Prostate gland (tissue), 2 donors: ENCODE data around the gene TSTD1. TPM values are rescaled to one million over a fixed set of nuclear protein-coding genes. Genes with fewer than 3 reads are reported as not detected.
"Not testable (repeated sequence)": the region's sequence is repeated elsewhere in the genome, so short reads cannot be mapped to it uniquely, and the experiment has no call there.

Experiments used
- DNase-seq: peaks from one replicate; pipeline ENCODE4 v3.0.0-alpha.2; 2019; ENCODE audit warnings: low spot score
- H3K27ac ChIP-seq, 2 donors: fragments of 200-600 bp; sonication (generic); 2 replicates each; pipeline ENCODE4 v1.5.1; 2017 to 2019
- H3K27me3 ChIP-seq: fragments of 200-600 bp; sonication (generic); replicated peaks from 2 replicates; pipeline ENCODE4 v1.5.1; 2019; ENCODE audit not compliant: insufficient read depth
- H3K36me3 ChIP-seq, 2 donors: fragments of 200-600 bp; sonication (generic); 1 replicate in 1 of 2; 2 replicates in 1 of 2; pipeline versions ENCODE4 v1.5.1 to v1.8.1; 2017 to 2019
- H3K4me1 ChIP-seq: fragments of 200-600 bp; sonication (generic); replicated peaks from 2 replicates; pipeline ENCODE4 v1.5.1; 2019
- H3K4me3 ChIP-seq, 2 donors: fragments of 200-600 bp; sonication (generic); 2 replicates each; pipeline ENCODE4 v1.5.1; 2017 to 2019
- H3K9me3 ChIP-seq: fragments of 200-600 bp; sonication (generic); 2 replicates; pipeline ENCODE4 v1.5.1; 2017
- POLR2A ChIP-seq: fragments of 450-650 bp; IDR thresholded peaks from one replicate; pipeline ENCODE4 v1.6.1; 2016; ENCODE audit warnings: antibody characterized with exemption, mild to moderate bottlenecking
- POLR2AphosphoS5 ChIP-seq: sonication (generic); formaldehyde crosslinking; IDR thresholded peaks from one replicate; pipeline ENCODE4 v1.6.1; 2017; ENCODE audit warnings: antibody characterized with exemption
- WGBS: methylation state at CpG from one replicate; pipeline ENCODE4 v1.1.5; 2018; 5-methylcytosine and 5-hydroxymethylcytosine counted together
- intact Hi-C: fragments of 100-400 bp; cut with DNase I; formaldehyde crosslinking; loops from one replicate; pipeline ENCODE4 v1.14.2; 2022
- small RNA-seq, 2 donors: library from RNA; depleted of rRNA; stranded (forward); fragments of <200 nt; gene quantifications; one replicate each; pipeline ENCODE3, GENCODE V24; 2016
- total RNA-seq, 2 donors: library from RNA; depleted of rRNA; stranded (reverse); fragments of >200 nt; gene quantifications; one replicate each; pipeline ENCODE4 v1.1.0, GENCODE V29; 2016
- TF ChIP-seq, protein P1 (sequence below), 4 experiments: fragments of 200-600 bp in 2 of 4; fragments of 450-650 bp in 2 of 4; sonication (generic) in 2 of 4; IDR thresholded peaks; 1 replicate in 3 of 4; 2 replicates in 1 of 4; pipeline ENCODE4 v1.5.1; 2016 to 2019; ENCODE audit warnings: antibody characterized with exemption in 4 of 4, mild to moderate bottlenecking in 2 of 4, moderate library complexity in 2 of 4

TSTD1 gene
- total RNA-seq, 2 donors from 2014 or later: 137 to 648 TPM

GRCh38 chr1:160996178-160996577 lies 42.6 kb downstream of the TSTD1 start:
- Histone ChIP-seq H3K27ac (no peak overlapping the region), H3K36me3 (peaks cover 0 to 16% of the 10 kb centered on the region in 2 donors), H3K27me3 (no peaks in the 10 kb centered on the region), H3K9me3 (no peaks in the 10 kb centered on the region), H3K4me1 (no peaks in the 10 kb centered on the region), H3K4me3 (no peak overlapping the region)
- no peak for DNase-seq
- no peak for TF ChIP-seq POLR2A
- TF ChIP-seq, protein P1, sequence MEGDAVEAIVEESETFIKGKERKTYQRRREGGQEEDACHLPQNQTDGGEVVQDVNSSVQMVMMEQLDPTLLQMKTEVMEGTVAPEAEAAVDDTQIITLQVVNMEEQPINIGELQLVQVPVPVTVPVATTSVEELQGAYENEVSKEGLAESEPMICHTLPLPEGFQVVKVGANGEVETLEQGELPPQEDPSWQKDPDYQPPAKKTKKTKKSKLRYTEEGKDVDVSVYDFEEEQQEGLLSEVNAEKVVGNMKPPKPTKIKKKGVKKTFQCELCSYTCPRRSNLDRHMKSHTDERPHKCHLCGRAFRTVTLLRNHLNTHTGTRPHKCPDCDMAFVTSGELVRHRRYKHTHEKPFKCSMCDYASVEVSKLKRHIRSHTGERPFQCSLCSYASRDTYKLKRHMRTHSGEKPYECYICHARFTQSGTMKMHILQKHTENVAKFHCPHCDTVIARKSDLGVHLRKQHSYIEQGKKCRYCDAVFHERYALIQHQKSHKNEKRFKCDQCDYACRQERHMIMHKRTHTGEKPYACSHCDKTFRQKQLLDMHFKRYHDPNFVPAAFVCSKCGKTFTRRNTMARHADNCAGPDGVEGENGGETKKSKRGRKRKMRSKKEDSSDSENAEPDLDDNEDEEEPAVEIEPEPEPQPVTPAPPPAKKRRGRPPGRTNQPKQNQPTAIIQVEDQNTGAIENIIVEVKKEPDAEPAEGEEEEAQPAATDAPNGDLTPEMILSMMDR (IDR thresholded peaks at IDR 0.05): no peak
- no peak for TF ChIP-seq POLR2AphosphoS5
- intact Hi-C loops: loop anchor here (5.0 to 10.0 kb wide), 2 partner anchors 101 to 271 kb away; partner anchors contain the start of gene KLHDC9
- 89% methylated on average over 3 of the region's 3 CpGs for WGBS

- intact Hi-C loops: loop anchor here (10.0 kb wide), 1 partner anchor 269 kb away; no protein-coding TSS in a partner anchor
These were observed 45.1 kb downstream of the TSTD1 start for GRCh38 chr1:160993544-160994193.

GRCh38 chr1:160992036-160992435 lies 46.7 kb downstream of the TSTD1 start:
- not testable (repeated sequence) for H3K36me3 ChIP-seq, H3K4me1 ChIP-seq, H3K27ac ChIP-seq, H3K9me3 ChIP-seq, DNase-seq, H3K27me3 ChIP-seq, H3K4me3 ChIP-seq
- intact Hi-C loops: loop anchor here (10.0 kb wide), 1 partner anchor 267 kb away; no protein-coding TSS in a partner anchor
- 91% methylated on average over 4 of the region's 4 CpGs for WGBS

More at GRCh38 chr1:160993544-160994193, 45.1 kb downstream of the TSTD1 start:
- no peak overlapping the region for H3K4me3 ChIP-seq
- no peak overlapping the region for H3K27ac ChIP-seq
- no peak for DNase-seq
- peaks cover 0 to under 1% of the 10 kb centered on the region in 2 donors for H3K36me3 ChIP-seq
- 77% methylated on average over 14 of the region's 14 CpGs for WGBS
- no peaks in the 10 kb centered on the region for H3K9me3 ChIP-seq
- H3K27me3 ChIP-seq: no peaks in the 10 kb centered on the region
- TF ChIP-seq POLR2A: no peak
- TF ChIP-seq, protein P1 (IDR thresholded peaks at IDR 0.05): peak in 2 of 4 experiments; percentile 26 to 38
- peak; percentile 10 for TF ChIP-seq POLR2AphosphoS5
- H3K4me1 ChIP-seq: no peaks in the 10 kb centered on the region

Small RNA genes lying within 50 kb of the gene (small RNA-seq; reads per million reads assigned to genes)
- 0 reads per million in 2 donors for gene AL591806.2

Other genes starting within 250 kb of the TSTD1 start
- gene LY9, start 242.8 kb downstream of the TSTD1 start, total RNA-seq: 1 to 10 TPM in 1 of 2 donors, under 1 TPM in 1; 0.46 to 1.7 TPM
- gene CD244, start 176.1 kb downstream of the TSTD1 start, total RNA-seq: 1 to 10 TPM in 1 of 2 donors, under 1 TPM in 1; 0.55 to 1.1 TPM
- gene ITLN1, start 153.8 kb downstream of the TSTD1 start, total RNA-seq: 1 to 10 TPM in 1 of 2 donors, under 1 TPM in 1; 0.96 to 7.0 TPM
- gene ITLN2, start 84.2 kb downstream of the TSTD1 start, total RNA-seq: 1 to 10 TPM in 1 of 2 donors, under 1 TPM in 1; 0.82 to 2.4 TPM
- 100 to 1,000 TPM in 1 of 2 donors, 10 to 100 TPM in 1; 43.6 to 104 TPM for gene F11R, start 17.8 kb downstream of the TSTD1 start, total RNA-seq
- gene USF1, start 7.0 kb upstream of the TSTD1 start, total RNA-seq: 10 to 100 TPM; 46.3 to 65.8 TPM
- gene ARHGAP30, start 30.9 kb upstream of the TSTD1 start, total RNA-seq: 1 to 10 TPM; 3.2 to 5.3 TPM
- gene NECTIN4, start 50.6 kb upstream of the TSTD1 start, total RNA-seq: 10 to 100 TPM in 1 of 2 donors, 1 to 10 TPM in 1; 9.6 to 18.6 TPM
- gene KLHDC9, start 59.4 kb upstream of the TSTD1 start, total RNA-seq: 10 to 100 TPM; 24.8 to 33.3 TPM
- gene PFDN2, start 79.1 kb upstream of the TSTD1 start, total RNA-seq: 10 to 100 TPM; 33.6 to 36.0 TPM
- gene NIT1, start 79.1 kb upstream of the TSTD1 start, total RNA-seq: 10 to 100 TPM; 31.1 to 51.7 TPM
- gene DEDD, start 93.7 kb upstream of the TSTD1 start, total RNA-seq: 10 to 100 TPM; 30.1 to 41.5 TPM
- gene UFC1, start 115.0 kb upstream of the TSTD1 start, total RNA-seq: 10 to 100 TPM; 71.3 to 72.8 TPM
- gene USP21, start 120.5 kb upstream of the TSTD1 start, total RNA-seq: 10 to 100 TPM; 28.1 to 32.1 TPM
- 10 to 100 TPM; 13.8 to 42.6 TPM for gene PPOX, start 127.5 kb upstream of the TSTD1 start, total RNA-seq
- 10 to 100 TPM; 38.2 to 68.7 TPM for gene B4GALT3, start 138.5 kb upstream of the TSTD1 start, total RNA-seq
- gene ADAMTS4, start 160.1 kb upstream of the TSTD1 start, total RNA-seq: 1 to 10 TPM in 1 of 2 donors, under 1 TPM in 1; 0.55 to 3.4 TPM
- 100 to 1,000 TPM; 108 to 111 TPM for gene NDUFS2, start 163.4 kb upstream of the TSTD1 start, total RNA-seq
- gene FCER1G, start 176.3 kb upstream of the TSTD1 start, total RNA-seq: 10 to 100 TPM in 1 of 2 donors, 1 to 10 TPM in 1; 3.6 to 22.4 TPM
- not detected for gene APOA2, start 184.7 kb upstream of the TSTD1 start, total RNA-seq
- gene TOMM40L, start 187.1 kb upstream of the TSTD1 start, total RNA-seq: 10 to 100 TPM in 1 of 2 donors, 1 to 10 TPM in 1; 7.5 to 15.6 TPM
- gene NR1I3, start 199.2 kb upstream of the TSTD1 start, total RNA-seq: not detected
- 10 to 100 TPM in 1 of 2 donors, 1 to 10 TPM in 1; 7.6 to 10.1 TPM for gene PCP4L1, start 219.8 kb upstream of the TSTD1 start, total RNA-seq